Mesothelial cell of epicardium (in vitro differentiated cells): ENCODE results near the gene TICAM1. TPM values are rescaled to one million over a fixed set of nuclear protein-coding genes. Genes with fewer than 3 reads are reported as not detected.

ENCODE experiments used
- DNase-seq, 2 experiments: peaks; one replicate each; pipeline ENCODE4 v3.0.0; 2021; ENCODE audit warnings: low spot score in 2 of 2; ENCODE audit not compliant: unreplicated experiment in 2 of 2
- H3K27ac Mint-ChIP-seq: 2 replicates; pipeline ENCODE4 v1.8.0; 2021; ENCODE audit warnings: mixed read lengths
- H3K27me3 Mint-ChIP-seq: 2 replicates; pipeline ENCODE4 v1.8.0; 2021; ENCODE audit warnings: low read depth, mixed read lengths
- H3K36me3 Mint-ChIP-seq: 2 replicates; pipeline ENCODE4 v1.8.0; 2021; ENCODE audit warnings: mixed read lengths
- H3K4me1 Mint-ChIP-seq: 2 replicates; pipeline ENCODE4 v1.8.0; 2021; ENCODE audit warnings: mixed read lengths
- H3K4me3 Mint-ChIP-seq: 2 replicates; pipeline ENCODE4 v1.8.0; 2021; ENCODE audit warnings: mild to moderate bottlenecking, moderate library complexity, mixed read lengths
- H3K9me3 Mint-ChIP-seq: 2 replicates; pipeline ENCODE4 v1.8.0; 2021; ENCODE audit warnings: mixed read lengths
- CTCF ChIP-seq: fragments of 200-600 bp; sonication (generic); IDR thresholded peaks from one replicate; pipeline ENCODE4 v1.5.0; 2021; ENCODE audit warnings: antibody characterized with exemption; ENCODE audit not compliant: unreplicated experiment
- total RNA-seq: library from RNA; stranded (reverse); gene quantifications from 3 replicates; pipeline ENCODE4 v1.2.1, GENCODE V29; 2021

Gene TICAM1
- total RNA-seq, result 7.6 to 7.9 TPM (median 7.7 TPM) in 3 replicates

GRCh38 chr19:4831304-4831978, at the start of gene TICAM1:
Gene TICAM1, minus strand, starts transcription at chr19:4831712. Its CDS starts 13,335 bp downstream, at chr19:4818377.
- no peak for TF ChIP-seq CTCF
- Mint-ChIP-seq H3K36me3 (no peaks in the 10 kb centered on the region), H3K4me1 (peaks cover 8% of the 10 kb centered on the region), H3K9me3 (no peaks in the 10 kb centered on the region), H3K27ac (peak within 1 kb of the TSS; percentile 70), H3K27me3 (no peaks in the 10 kb centered on the region), H3K4me3 (peak within 1 kb of the TSS; percentile 72)
- DNase-seq, result peak in 1 of 2 experiments; percentile 61

DNA sequence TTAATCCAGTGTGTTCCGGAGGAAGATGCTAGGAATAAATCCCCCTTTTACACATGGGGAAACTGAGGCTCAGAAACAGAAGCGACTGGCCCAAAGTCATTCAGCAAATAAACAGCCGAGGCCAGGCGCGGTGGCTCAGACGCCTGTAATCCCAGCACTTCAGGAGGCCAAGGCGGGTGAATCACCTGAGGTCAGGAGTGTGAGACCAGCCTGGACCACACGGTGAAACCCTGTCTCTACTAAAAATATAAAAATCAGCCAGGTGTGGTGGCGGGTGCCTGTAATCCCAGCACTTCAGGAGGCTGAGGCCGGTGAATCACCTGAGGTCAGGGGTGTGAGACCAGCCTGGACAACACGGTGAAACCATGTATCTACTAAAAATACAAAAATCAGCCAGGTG, 47.5 kb upstream of the TICAM1 start:
- Mint-ChIP-seq H3K9me3 (no peaks in the 10 kb centered on the region), H3K4me1 (no peaks in the 10 kb centered on the region), H3K27ac (no peak overlapping the region), H3K27me3 (no peaks in the 10 kb centered on the region), H3K36me3 (no peaks in the 10 kb centered on the region), H3K4me3 (no peak overlapping the region)
- TF ChIP-seq CTCF, result no peak
- no peak for DNase-seq

DNA sequence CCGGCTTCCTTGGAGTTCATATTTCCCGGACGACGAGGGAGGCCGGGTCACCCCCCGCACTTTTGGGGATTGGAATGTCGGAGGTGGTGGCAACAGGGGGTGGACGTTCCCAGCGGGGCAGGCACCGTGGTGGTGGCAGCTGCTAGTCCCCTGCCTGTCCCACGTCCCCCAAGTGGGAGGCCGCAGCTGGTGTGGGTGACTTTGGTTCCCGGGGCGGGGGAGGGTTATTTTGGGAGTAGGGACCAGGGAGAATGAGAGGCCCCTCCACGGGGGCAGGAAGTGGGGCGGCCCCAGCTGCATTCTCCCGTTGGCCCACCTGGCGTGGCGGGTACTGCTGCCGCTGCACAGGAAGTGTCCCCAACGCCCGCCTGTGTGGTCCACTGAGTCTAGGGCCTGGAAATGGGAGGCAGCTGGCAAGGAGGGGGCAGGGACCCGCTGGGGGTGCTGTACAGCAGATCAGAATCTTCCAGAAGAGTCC, 47.0 kb upstream of the TICAM1 start:
- Mint-ChIP-seq H3K27ac (no peak overlapping the region), H3K36me3 (no peaks in the 10 kb centered on the region), H3K9me3 (no peaks in the 10 kb centered on the region), H3K4me1 (no peaks in the 10 kb centered on the region), H3K27me3 (no peaks in the 10 kb centered on the region), H3K4me3 (no peak overlapping the region)
- TF ChIP-seq CTCF, result no peak
- no peak for DNase-seq

DNA sequence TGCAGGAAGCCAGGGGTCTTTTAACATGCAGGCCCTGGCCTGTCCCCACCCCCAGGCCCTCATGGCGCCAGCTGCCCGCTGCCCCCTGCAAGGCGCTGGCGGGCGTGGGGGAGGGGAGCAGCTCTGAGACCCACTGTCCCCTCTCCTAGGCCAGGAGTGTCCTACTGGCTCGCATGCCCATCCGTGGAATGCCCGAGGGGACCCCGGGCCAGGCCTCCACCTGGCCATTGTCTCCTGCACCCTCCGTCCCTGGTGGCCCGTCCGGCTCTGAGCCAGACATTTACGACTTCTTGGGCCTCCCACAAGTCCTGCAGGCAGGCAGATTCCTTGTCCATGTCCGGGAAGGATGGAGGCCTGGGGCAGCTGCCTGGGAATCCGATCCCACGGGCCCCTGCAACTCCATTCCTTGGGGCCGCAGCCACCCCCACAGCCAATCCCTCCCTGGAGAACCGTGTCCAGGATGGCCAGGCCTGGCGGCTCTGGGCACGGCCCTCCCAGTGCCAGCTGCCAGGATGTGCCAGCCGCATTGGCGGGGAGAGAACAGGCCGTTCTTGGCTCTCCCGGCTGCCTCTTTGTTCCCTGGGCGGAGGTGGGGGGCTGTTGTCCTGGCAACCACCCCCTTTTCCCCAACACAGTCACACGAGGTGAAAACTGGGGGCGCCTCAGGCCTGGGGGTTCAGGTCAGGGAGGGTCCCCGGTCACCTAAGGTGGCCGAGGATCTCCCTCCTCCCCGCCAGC, 46.4 kb upstream of the TICAM1 start:
- TF ChIP-seq CTCF, result no peak
- H3K27ac Mint-ChIP-seq, result no peak overlapping the region
- DNase-seq, result no peak
- H3K4me3 Mint-ChIP-seq, result no peak overlapping the region
- no peaks in the 10 kb centered on the region for H3K36me3 Mint-ChIP-seq
- no peaks in the 10 kb centered on the region for H3K9me3 Mint-ChIP-seq
- no peaks in the 10 kb centered on the region for H3K27me3 Mint-ChIP-seq
- H3K4me1 Mint-ChIP-seq, result no peaks in the 10 kb centered on the region

- Mint-ChIP-seq H3K36me3 (no peaks in the 10 kb centered on the region), H3K9me3 (no peaks in the 10 kb centered on the region), H3K4me1 (no peaks in the 10 kb centered on the region), H3K27me3 (no peaks in the 10 kb centered on the region), H3K27ac (no peak overlapping the region), H3K4me3 (no peak overlapping the region)
- DNase-seq, result no peak
- TF ChIP-seq CTCF, result no peak
Observed at GRCh38 chr19:4873930-4874329, 42.4 kb upstream of the TICAM1 start.
